HG03175 (cell line): ENCODE measurements around the gene CLCNKA.
"Not testable (repeated sequence)": the region's sequence is repeated elsewhere in the genome, so short reads cannot be mapped to it uniquely, and the experiment has no call there.

Source experiments
- ATAC-seq: cut with Tn5 transposase; IDR thresholded peaks from one replicate; pipeline ENCODE4 v1.9.1; 2021; ENCODE audit warnings: mild to moderate bottlenecking, moderate library complexity; ENCODE audit not compliant: unreplicated experiment

Gene CLCNKA

GRCh38 chr1:16017076-16017460, 4.8 kb upstream of the CLCNKA start:
- ATAC-seq: no peak

GRCh38 chr1:16017461-16018303, 4.2 kb upstream of the CLCNKA start, which contains the start of gene HSPB7:
HSPB7 (minus strand) TSS chr1:16018043; CDS start chr1:16017963, 80 bp downstream.
- ATAC-seq: no peak

GRCh38 chr1:16018308-16018707, 3.5 kb upstream of the CLCNKA start:
- ATAC-seq: no peak

DNA sequence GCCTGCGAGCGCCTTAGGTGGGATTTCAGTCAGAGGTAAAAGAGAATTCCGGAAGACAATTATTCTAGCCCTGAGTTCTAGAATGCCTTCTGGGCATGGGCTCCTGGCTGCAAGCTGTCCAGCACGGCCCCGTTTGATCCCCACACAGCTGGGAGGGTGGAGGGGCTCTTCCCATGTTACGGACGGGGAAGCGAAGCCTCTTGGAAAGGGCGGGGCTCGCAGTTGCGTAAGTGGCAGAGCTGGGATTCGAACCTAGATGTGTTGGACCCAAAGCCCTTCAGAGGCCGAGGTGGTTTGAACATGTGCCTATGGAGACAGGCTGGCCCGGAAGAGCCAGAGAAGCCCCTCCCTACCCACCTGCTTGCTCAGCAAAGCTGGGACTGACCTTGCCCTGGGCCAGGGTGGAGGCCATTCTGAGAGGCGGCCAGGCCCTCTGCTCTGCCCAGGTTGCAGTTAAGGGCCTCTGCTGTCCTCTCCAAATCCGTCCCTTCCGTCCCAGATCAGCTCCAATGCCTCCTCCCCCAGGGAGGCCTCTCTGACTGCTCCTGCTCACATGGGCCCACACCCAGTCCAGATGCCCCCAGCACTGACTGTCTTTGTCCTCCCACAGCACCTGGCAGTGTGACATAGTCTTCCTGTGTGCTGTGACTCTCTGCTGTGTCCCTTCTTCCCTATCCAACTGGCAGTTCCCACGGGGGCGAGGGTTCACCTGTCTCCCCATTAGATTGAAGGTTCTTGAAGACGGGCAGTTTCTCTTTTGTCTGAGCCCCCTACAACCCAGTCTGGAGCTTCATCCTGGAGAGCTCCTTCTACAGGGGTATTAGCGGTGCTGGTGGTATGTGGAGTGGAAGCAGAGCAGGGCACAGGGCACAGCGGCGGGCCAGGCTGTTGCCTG, 2.8 kb upstream of the CLCNKA start:
- no peak for ATAC-seq

DNA sequence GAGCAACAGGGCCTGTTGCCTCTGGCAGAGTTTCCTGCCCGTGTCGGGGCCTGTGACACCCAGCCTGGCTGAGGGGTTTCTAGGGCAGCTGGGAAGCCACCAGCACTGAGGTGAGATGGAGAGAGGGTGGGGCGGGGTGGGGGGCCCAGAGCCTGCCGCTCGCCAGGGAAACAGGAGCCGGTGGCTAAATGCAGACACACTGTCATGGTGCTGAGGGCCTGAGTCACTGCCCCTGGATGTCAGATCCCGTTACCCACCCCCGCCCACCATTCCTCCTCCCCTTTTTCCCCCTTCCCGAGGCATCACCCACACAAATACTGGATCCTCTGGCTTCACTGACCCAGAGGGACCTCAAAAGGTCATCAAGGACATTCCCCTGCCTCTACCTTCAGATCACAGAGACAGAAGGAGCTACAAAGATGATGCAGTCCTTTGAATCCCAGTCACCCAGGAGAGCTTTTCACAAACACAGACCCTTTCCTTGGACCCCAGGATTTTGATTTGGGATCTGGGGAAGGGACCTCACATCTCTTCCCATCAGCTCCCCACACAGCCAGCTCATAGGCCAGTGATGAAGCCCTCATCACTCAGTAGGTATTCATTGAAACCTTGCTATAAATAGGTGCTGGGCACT, 2.1 kb upstream of the CLCNKA start:
- no peak for ATAC-seq

DNA sequence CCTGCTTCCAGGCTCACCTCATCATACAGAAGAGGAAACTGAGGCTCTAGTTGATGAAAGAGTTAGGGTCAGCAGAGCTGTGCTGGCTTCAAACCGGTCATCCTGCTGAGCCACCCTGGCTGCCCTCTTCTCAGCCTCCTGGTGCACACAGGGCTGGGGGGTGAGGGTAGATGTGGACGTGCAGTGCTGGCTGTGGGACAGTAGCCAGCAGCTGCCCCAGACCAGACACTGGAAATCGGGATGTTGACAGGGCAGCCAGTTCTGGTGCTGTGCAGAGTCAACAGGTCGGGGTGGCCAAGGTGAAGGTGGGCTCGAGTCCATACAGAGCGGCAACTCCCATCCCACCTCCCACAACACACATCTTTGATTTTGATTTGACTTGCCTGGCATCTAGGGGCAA, 1.5 kb upstream of the CLCNKA start:
- ATAC-seq: no peak

DNA sequence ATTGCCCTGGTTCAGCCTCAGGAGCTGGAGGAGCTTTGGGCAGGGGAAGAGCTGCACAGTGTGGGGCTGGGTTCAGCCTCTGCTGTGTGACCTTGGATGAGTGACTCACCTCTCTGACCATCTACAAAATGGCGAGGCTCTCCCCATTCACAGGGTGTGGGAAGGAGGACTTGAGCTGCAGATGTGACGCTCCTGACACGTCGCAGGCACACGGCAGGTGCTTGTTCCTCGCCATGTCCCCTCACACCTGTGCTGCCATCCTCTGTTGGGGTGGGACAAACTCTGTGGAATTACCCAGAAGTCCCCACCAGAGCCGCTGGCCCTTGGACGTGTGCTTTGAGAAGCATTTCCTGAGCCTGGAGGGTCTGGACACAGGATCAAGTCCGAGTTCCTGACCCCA, 958 bp upstream of the CLCNKA start:
- not testable (repeated sequence) for ATAC-seq

DNA sequence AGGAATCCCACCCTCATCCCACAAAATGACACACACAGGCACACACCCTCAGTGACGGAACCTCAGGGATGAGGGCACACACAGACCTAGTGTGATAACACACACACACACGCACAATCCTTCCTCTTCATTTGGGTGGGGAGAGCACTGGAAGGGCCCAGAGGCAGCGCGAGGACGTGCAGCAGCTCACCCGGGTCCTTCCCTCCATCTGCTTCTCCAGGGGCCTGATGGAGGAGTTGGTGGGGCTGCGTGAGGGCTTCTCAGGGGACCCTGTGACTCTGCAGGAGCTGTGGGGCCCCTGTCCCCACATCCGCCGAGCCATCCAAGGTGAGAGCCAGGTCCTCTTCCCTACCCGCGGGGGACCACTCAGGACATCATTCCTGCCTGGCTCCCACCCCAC, 557 bp downstream of the CLCNKA start:
- ATAC-seq: no peak

DNA sequence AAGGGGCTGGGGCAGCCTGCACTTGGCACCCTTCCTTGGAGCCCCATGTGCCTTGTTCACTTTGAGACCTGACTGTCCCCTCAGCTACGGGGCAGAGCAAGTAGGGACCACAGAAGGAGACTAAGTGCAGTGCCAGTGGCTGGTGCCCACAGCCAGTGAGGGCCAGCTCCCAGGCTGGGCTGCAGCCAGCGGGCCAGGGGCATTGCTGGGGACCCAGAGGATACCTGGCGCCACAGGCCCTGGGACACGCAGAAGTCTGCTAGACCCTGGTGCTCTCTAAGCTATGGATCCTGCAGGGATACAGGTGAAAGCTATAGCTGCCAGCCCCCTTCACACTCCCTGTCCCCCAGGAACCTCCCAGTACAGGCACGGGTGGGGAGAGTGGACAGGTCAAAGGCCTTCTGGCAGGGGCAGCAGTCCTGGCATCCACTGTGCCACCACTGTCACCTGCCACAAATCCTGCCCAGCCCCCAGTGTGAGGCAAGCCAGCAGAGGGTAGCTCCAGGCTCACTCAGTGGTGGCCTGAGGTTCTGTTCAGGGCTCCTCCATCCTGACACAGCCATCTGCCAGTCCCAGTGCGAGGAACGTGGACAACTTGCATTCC, 1.3 kb downstream of the CLCNKA start:
- no peak for ATAC-seq

DNA sequence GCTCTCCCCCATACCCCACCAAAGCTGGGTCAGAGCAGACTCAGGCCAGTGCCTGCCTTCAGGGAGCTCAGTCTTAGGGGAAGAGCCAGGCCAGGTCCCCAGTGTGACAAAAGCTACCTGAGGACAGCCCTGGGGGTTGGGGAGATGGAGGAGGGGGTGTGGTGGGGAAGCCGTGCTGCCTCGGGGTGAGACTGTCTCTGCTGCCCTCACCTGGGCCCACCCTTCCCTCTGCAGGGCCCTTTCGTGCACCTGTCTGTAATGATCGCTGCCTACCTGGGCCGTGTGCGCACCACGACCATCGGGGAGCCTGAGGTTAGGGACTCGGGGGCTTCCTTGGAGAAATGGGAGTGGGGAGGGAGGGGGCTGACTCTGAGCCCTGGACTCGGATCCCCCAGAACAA, 4.5 kb downstream of the CLCNKA start:
- ATAC-seq: not testable (repeated sequence)

DNA sequence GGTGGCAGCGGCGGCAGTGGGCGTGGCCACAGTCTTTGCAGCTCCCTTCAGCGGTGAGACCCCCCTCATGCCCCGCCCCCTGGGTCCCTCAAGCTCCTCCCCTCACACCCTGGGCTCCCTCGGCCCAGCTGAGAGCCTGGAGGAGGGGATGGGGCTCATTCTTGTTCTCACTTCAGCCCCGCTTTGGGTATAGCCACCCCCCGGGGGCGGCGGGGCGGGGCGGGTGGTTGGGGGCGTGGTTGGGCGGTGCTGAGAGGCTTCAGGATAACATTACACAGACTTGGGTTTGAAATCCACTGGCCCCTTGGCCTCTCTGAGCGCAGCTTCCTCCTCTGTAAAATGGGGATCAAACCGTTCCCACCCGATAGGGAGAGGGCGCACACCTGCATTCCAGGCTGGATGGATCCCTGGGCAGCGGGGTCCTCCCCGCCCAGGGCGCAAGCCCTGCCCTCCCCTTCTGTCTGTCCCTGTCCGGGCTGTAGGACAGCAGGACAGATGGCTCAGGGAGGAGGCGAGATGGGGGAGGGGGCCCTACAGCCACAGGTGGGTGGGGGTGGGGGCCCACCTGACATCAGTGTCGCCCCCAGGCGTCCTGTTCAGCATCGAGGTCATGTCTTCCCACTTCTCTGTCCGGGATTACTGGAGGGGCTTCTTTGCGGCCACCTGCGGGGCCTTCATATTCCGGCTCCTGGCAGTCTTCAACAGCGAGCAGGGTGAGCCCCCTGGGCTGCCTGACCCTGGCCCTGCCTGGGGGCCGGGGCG, 5.1 kb downstream of the CLCNKA start:
- no peak for ATAC-seq

- ATAC-seq: no peak
Measured at GRCh38 chr1:16028237-16029002, 6.6 kb downstream of the CLCNKA start.

- not testable (repeated sequence) for ATAC-seq
Measured at GRCh38 chr1:16029003-16029268, 7.1 kb downstream of the CLCNKA start.

GRCh38 chr1:16029288-16029687, 7.5 kb downstream of the CLCNKA start:
- no peak for ATAC-seq

- ATAC-seq: no peak
Measured at GRCh38 chr1:16031551-16031950, 9.7 kb downstream of the CLCNKA start.

DNA sequence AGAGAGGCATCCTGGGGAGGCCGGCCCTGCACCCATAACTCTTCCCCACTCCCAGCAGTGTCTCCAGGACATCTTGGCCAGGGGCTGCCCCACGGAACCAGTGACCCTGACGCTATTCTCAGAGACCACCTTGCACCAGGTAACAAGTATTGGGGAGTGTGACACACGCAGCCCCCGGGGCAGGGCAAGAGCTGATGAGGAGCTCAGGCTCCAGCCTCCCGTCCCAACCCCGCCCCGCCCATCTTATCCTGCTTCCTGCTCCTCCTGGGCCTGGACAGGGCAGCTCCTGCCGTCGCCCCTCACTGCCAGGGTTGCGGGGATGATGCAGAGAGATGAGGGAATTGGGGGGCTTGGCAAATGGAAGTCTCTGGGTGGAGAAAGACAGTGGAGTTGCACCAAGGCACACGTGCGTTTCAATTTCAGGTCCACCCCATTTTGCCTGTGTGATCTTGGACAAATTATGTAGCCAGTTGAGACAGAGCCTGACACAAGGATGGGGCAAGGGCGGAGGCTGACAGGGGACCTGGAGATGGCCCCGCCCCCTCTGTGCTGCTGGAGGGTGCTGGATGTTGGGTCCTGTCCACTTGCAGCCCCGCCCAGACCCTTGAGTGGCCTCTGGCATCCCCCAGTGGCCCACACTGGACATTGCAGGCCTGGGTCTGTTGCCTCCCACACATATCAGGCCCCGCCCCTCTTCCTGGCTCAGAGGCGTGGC, 10.7 kb downstream of the CLCNKA start:
- peak; percentile 74 for ATAC-seq

GRCh38 chr1:16033103-16033632, 11.3 kb downstream of the CLCNKA start:
- ATAC-seq: not testable (repeated sequence)

- ATAC-seq: not testable (repeated sequence)
Measured at GRCh38 chr1:16036461-16036860, 14.6 kb downstream of the CLCNKA start.

DNA sequence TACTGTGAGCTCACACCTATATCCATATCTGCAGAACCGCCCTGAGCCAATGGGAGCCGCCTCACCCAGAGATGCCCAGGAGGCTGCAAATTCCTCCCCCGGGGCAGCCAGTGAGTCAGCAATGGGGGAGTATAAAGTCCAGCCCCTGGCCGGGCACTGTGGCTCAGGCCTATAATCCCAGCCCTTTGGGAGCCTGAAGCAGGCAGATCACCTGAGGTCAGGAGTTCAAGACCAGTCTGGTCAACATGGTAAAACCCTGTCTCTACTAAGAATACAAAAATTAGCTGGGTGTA, 16.7 kb downstream of the CLCNKA start:
- ATAC-seq: no peak
